CD14-positive monocyte (primary cell): Measurements from ENCODE around the gene TMSB15A. TPM values are rescaled to one million over a fixed set of nuclear protein-coding genes. Genes with fewer than 3 reads are reported as not detected.

Experiments
- DNase-seq, 3 donors: peaks; one replicate each; pipeline ENCODE4 v3.0.0-alpha.2; 2011 to 2022
- H2AFZ ChIP-seq: 2 replicates; pipeline ENCODE4 v1.6.0; 2012; ENCODE audit warnings: mild to moderate bottlenecking, low read depth, low read length, inconsistent platforms; ENCODE audit not compliant: insufficient read depth, poor library complexity, severe bottlenecking
- H3K27ac ChIP-seq, 2 donors: 1 replicate in 1 of 2; 2 replicates in 1 of 2; pipeline ENCODE4 v1.5.1; 2012 to 2013; ENCODE audit warnings: low read length in 2 of 2, control low read depth in 1 of 2, inconsistent platforms in 1 of 2, low read depth in 1 of 2, mild to moderate bottlenecking in 1 of 2
- H3K27me3 ChIP-seq, 2 donors: one replicate each; pipeline versions ENCODE4 v1.6.0 to v1.6.1; 2011 to 2013; ENCODE audit warnings: low read length in 2 of 2; ENCODE audit not compliant: control insufficient read depth in 2 of 2, insufficient read depth in 2 of 2
- H3K36me3 ChIP-seq, 2 donors: replicated peaks in 1 of 2; 1 replicate in 1 of 2; 2 replicates in 1 of 2; pipeline versions ENCODE4 v1.5.1 to v1.6.1; 2012 to 2013; ENCODE audit warnings: low read length in 2 of 2, control low read depth in 1 of 2, inconsistent platforms in 1 of 2, mild to moderate bottlenecking in 1 of 2; ENCODE audit not compliant: insufficient read depth in 2 of 2, control insufficient read depth in 1 of 2
- H3K4me1 ChIP-seq, 2 donors: 1 replicate in 1 of 2; 2 replicates in 1 of 2; pipeline versions ENCODE4 v1.5.1 to v1.6.1; 2012 to 2013; ENCODE audit warnings: low read length in 2 of 2, control low read depth in 1 of 2, inconsistent platforms in 1 of 2, mild to moderate bottlenecking in 1 of 2, moderate library complexity in 1 of 2; ENCODE audit not compliant: insufficient read depth in 2 of 2, control insufficient read depth in 1 of 2
- H3K4me2 ChIP-seq: replicated peaks from 2 replicates; pipeline ENCODE3; 2012; ENCODE audit warnings: low read length, moderate library complexity, mild to moderate bottlenecking; ENCODE audit not compliant: poor library complexity, severe bottlenecking; ENCODE audit errors: extremely low read depth
- H3K4me3 ChIP-seq, 3 experiments: fragments of 200-600 bp in 1 of 3; sonication (generic) in 1 of 3; replicated peaks in 1 of 3; 1 replicate in 2 of 3; 2 replicates in 1 of 3; pipeline ENCODE4 v1.5.1; 2011 to 2013; ENCODE audit warnings: low read length in 3 of 3, mild to moderate bottlenecking in 3 of 3, control low read depth in 2 of 3, low read depth in 2 of 3, inconsistent platforms in 1 of 3, moderate library complexity in 1 of 3
- H3K79me2 ChIP-seq: 2 replicates; pipeline ENCODE4 v1.6.0; 2012; ENCODE audit warnings: mild to moderate bottlenecking, control low read depth, inconsistent platforms, low read length, moderate library complexity; ENCODE audit not compliant: insufficient read depth
- H3K9ac ChIP-seq: 2 replicates; pipeline ENCODE4 v1.6.0; 2017; ENCODE audit warnings: low read length, mild to moderate bottlenecking; ENCODE audit not compliant: insufficient read depth, poor library complexity, severe bottlenecking
- H3K9me3 ChIP-seq, 2 donors: replicated peaks in 1 of 2; 1 replicate in 1 of 2; 2 replicates in 1 of 2; pipeline versions ENCODE4 v1.5.1 to v1.6.1; 2012 to 2013; ENCODE audit warnings: low read length in 2 of 2, control low read depth in 1 of 2; ENCODE audit not compliant: control insufficient read depth in 1 of 2, insufficient read depth in 1 of 2
- H4K20me1 ChIP-seq: 2 replicates; pipeline ENCODE4 v1.6.0; 2012; ENCODE audit warnings: mild to moderate bottlenecking, low read length, control low read depth, moderate library complexity; ENCODE audit not compliant: insufficient read depth
- H3K27ac Mint-ChIP-seq, 7 donors: one replicate each; pipeline ENCODE4 v1.8.0; 2020; ENCODE audit warnings: mild to moderate bottlenecking in 7 of 7, mixed read lengths in 7 of 7, moderate library complexity in 6 of 7, inconsistent platforms in 2 of 7
- H3K27me3 Mint-ChIP-seq, 3 donors: one replicate each; pipeline ENCODE4 v1.8.0; 2021 to 2022; ENCODE audit warnings: low read depth in 3 of 3, mild to moderate bottlenecking in 3 of 3, mixed read lengths in 3 of 3, moderate library complexity in 3 of 3, inconsistent platforms in 1 of 3
- H3K36me3 Mint-ChIP-seq, 2 donors: one replicate each; pipeline ENCODE4 v1.8.0; 2020; ENCODE audit warnings: mixed read lengths in 2 of 2, inconsistent platforms in 1 of 2, mild to moderate bottlenecking in 1 of 2
- H3K4me1 Mint-ChIP-seq: one replicate; pipeline ENCODE4 v1.8.0; 2020; ENCODE audit warnings: mild to moderate bottlenecking, mixed read lengths
- H3K4me3 Mint-ChIP-seq, 2 donors: one replicate each; pipeline ENCODE4 v1.8.0; 2020; ENCODE audit warnings: mild to moderate bottlenecking in 2 of 2, mixed read lengths in 2 of 2, moderate library complexity in 1 of 2
- H3K9me3 Mint-ChIP-seq, 7 donors: one replicate each; pipeline ENCODE4 v1.8.0; 2020 to 2022; ENCODE audit warnings: mixed read lengths in 7 of 7, mild to moderate bottlenecking in 6 of 7, moderate library complexity in 6 of 7, inconsistent platforms in 2 of 7
- CTCF ChIP-seq: fragments of 200-600 bp; IDR thresholded peaks from one replicate; pipeline ENCODE4 v1.8.0; 2022; ENCODE audit warnings: antibody characterized with exemption, mild to moderate bottlenecking
- WGBS: methylation state at CpG from one replicate; pipeline ENCODE4 v1.1.5; 2013; ENCODE audit warnings: missing lambda C conversion rate; ENCODE audit not compliant: insufficient coverage; 5-methylcytosine and 5-hydroxymethylcytosine counted together
- intact Hi-C, 2 donors: fragments of 100-400 bp; cut with micrococcal nuclease; formaldehyde crosslinking; loops; one replicate each; pipeline versions ENCODE4 v1.15.0 to v1.15.1; 2023
- polyA plus RNA-seq, 3 donors: library from polyadenylated mRNA; depleted of rRNA in 1 of 3; unstranded in 2 of 3; stranded (reverse) in 1 of 3; fragments of 300-500 nt in 2 of 3; fragments of >200 nt in 1 of 3; fragmentation: Illumina TruSeq in 2 of 3; gene quantifications; 1 replicate in 2 of 3; 2 replicates in 1 of 3; pipeline ENCODE4 v1.2.3, GENCODE V29; 2012 to 2021

Gene TMSB15A
- polyA plus RNA-seq, 3 donors = not detected

- no peak for TF ChIP-seq CTCF
- H3K4me1 Mint-ChIP-seq = no peaks in the 10 kb centered on the region
Observed at GRCh38 chrX:102535958-102536357, 19.4 kb upstream of the TMSB15A start.

DNA sequence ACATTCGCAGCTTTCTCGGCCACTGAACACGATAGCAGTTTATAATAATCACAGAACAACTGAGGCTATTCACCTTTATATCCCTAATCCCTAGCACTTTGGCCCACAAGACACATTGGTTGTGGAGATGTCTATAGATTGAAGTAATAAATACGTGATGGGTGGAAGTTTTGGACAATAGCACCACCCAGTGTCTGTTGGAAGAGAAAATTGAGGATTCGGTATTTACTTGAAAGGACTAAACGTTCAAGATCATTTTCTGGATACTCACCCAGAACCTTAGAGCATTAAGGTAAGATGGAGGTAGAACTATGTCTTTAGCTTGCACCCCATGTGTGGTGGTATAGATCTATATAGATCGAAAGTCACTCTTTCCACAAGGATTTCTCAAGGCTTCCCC lies 787 bp upstream of the TMSB15A start:
- Histone ChIP-seq H3K27ac (no peak overlapping the region), H3K27me3 (peaks cover 20 to 23% of the 10 kb centered on the region in 2 donors), H3K9me3 (no peaks in the 10 kb centered on the region), H2AFZ (no peak overlapping the region), H3K9ac (no peak overlapping the region), H3K79me2 (no peaks in the 10 kb centered on the region), H3K36me3 (no peaks in the 10 kb centered on the region), H3K4me2 (no peak overlapping the region), H3K4me3 (no peak overlapping the region), H3K4me1 (peaks cover 0 to 6% of the 10 kb centered on the region in 2 donors), H4K20me1 (no peaks in the 10 kb centered on the region)
- Mint-ChIP-seq H3K9me3 (peaks cover 0 to 5% (median 0%) of the 10 kb centered on the region in 7 donors), H3K4me1 (peaks cover 7% of the 10 kb centered on the region), H3K4me3 (peak overlapping the region in 1 of 2 donors; percentile 93), H3K36me3 (no peaks in the 10 kb centered on the region), H3K27ac (no peak overlapping the region), H3K27me3 (peaks cover 22 to 31% (median 25%) of the 10 kb centered on the region in 3 donors)
- TF ChIP-seq CTCF = no peak
- intact Hi-C loops = no loop called here
- WGBS = no CpG with 5 or more reads among the region's 7 CpGs
- DNase-seq = no peak

More at GRCh38 chrX:102535958-102536357, 19.4 kb upstream of the TMSB15A start:
- no peaks in the 10 kb centered on the region for H3K36me3 Mint-ChIP-seq
- H3K4me1 ChIP-seq = no peaks in the 10 kb centered on the region
- H3K9me3 ChIP-seq = no peaks in the 10 kb centered on the region
- intact Hi-C loops = no loop called here
- H3K4me2 ChIP-seq = no peak overlapping the region
- DNase-seq = no peak
- no peaks in the 10 kb centered on the region for H3K79me2 ChIP-seq
- H3K4me3 Mint-ChIP-seq = no peak overlapping the region
- H3K27ac ChIP-seq = no peak overlapping the region
- no peak overlapping the region for H3K27ac Mint-ChIP-seq
- no peak overlapping the region for H3K4me3 ChIP-seq
- WGBS = no CpG with 5 or more reads among the region's 2 CpGs
- H3K27me3 ChIP-seq = no peaks in the 10 kb centered on the region
- H4K20me1 ChIP-seq = no peaks in the 10 kb centered on the region
- peaks cover 3 to 9% (median 6%) of the 10 kb centered on the region in 3 donors for H3K27me3 Mint-ChIP-seq
- no peak overlapping the region for H2AFZ ChIP-seq
- H3K9ac ChIP-seq = no peak overlapping the region
- H3K9me3 Mint-ChIP-seq = peaks cover 0 to 6% (median 2%) of the 10 kb centered on the region in 7 donors
- H3K36me3 ChIP-seq = no peaks in the 10 kb centered on the region
